Endothelial cell of umbilical vein (primary cell): ENCODE data around the gene DISP3. TPM values are rescaled to one million over a fixed set of nuclear protein-coding genes. Genes with fewer than 3 reads are reported as not detected.

Source experiments
- BruUV-seq: library from RNA; stranded (reverse); fragments of 400-500 nt; replicated peaks from 2 replicates; lab custom pipeline; 2021; lab: Mats Ljungman, UMichigan
- CTCF ChIA-PET: fragments of 300-600, 350-600 bp; sonication (Branson Sonifier 250); formaldehyde crosslinking; loops from one replicate; lab custom pipeline; 2021; ENCODE audit warnings: antibody characterized with exemption, inconsistent platforms; lab: Charles Lee
- POLR2A ChIA-PET: fragments of 300-600, 350-600 bp; sonication (Branson Sonifier 250); formaldehyde crosslinking; loops from one replicate; lab custom pipeline; 2021; ENCODE audit warnings: antibody characterized with exemption, inconsistent platforms; lab: Charles Lee
- DNase-seq: peaks from one replicate; pipeline ENCODE4 v3.0.0-alpha.2; 2011; ENCODE audit warnings: low read depth, low spot score
- FAIRE-seq: peaks from 2 replicates; lab custom pipeline; 2011; peaks lifted over from hg19 to GRCh38; lab: Jason Lieb, UNC
- H2AFZ ChIP-seq: 2 replicates; pipeline ENCODE4 v1.6.0; 2012; ENCODE audit warnings: low read depth, low read length, control low read depth, inconsistent platforms
- H3K27ac ChIP-seq: 2 replicates; pipeline ENCODE4 v1.5.1; 2011; ENCODE audit warnings: low read depth, mild to moderate bottlenecking, control low read depth, low read length, moderate library complexity; ENCODE audit not compliant: insufficient read depth
- H3K27me3 ChIP-seq, 2 experiments: 2 replicates each; pipeline versions ENCODE4 v1.6.0 to v1.6.1; 2011; ENCODE audit warnings: low read length in 2 of 2, mixed read lengths in 1 of 2; ENCODE audit not compliant: control insufficient read depth in 2 of 2, insufficient read depth in 2 of 2
- H3K36me3 ChIP-seq, 2 experiments: 2 replicates in 1 of 2; 3 replicates in 1 of 2; pipeline ENCODE4 v1.5.1; 2011; ENCODE audit warnings: low read length in 2 of 2, mild to moderate bottlenecking in 1 of 2, moderate library complexity in 1 of 2; ENCODE audit not compliant: control insufficient read depth in 2 of 2, insufficient read depth in 2 of 2; ENCODE audit errors: extremely low read depth in 1 of 2
- H3K4me1 ChIP-seq: 3 replicates; pipeline ENCODE4 v1.5.1; 2011; ENCODE audit warnings: mild to moderate bottlenecking, low read length; ENCODE audit not compliant: control insufficient read depth, insufficient read depth; ENCODE audit errors: extremely low read depth
- H3K4me2 ChIP-seq: 2 replicates; pipeline ENCODE4 v1.6.1; 2011; ENCODE audit warnings: low read length, control low read depth, mixed read lengths; ENCODE audit not compliant: insufficient read depth
- H3K4me3 ChIP-seq, 3 experiments: fragments of 200-600 bp in 1 of 3; sonication (generic), shearing (Covaris generic) in 1 of 3; replicated peaks in 1 of 3; 2 replicates each; pipeline ENCODE4 v1.5.1; 2011 to 2016; ENCODE audit warnings: control low read depth in 3 of 3, low read length in 3 of 3, mild to moderate bottlenecking in 2 of 3, inconsistent platforms in 1 of 3, low read depth in 1 of 3, moderate library complexity in 1 of 3; ENCODE audit not compliant: insufficient read depth in 1 of 3
- H3K79me2 ChIP-seq: 2 replicates; pipeline ENCODE4 v1.6.0; 2012; ENCODE audit warnings: low read length, inconsistent platforms; ENCODE audit not compliant: control insufficient read depth, insufficient read depth
- H3K9ac ChIP-seq: replicated peaks from 2 replicates; pipeline ENCODE3; 2011; ENCODE audit warnings: low read length, control low read depth; ENCODE audit not compliant: insufficient read depth; ENCODE audit errors: extremely low read depth
- H3K9me1 ChIP-seq: replicated peaks from 3 replicates; pipeline ENCODE4 v1.6.0; 2011; ENCODE audit warnings: mild to moderate bottlenecking, low read length; ENCODE audit not compliant: control insufficient read depth, insufficient read depth; ENCODE audit errors: extremely low read depth
- H3K9me3 ChIP-seq: replicated peaks from 2 replicates; pipeline ENCODE4 v1.5.1; 2012; ENCODE audit warnings: low read length, inconsistent platforms; ENCODE audit not compliant: control insufficient read depth, insufficient read depth
- H4K20me1 ChIP-seq: replicated peaks from 2 replicates; pipeline ENCODE3; 2011; ENCODE audit warnings: mild to moderate bottlenecking, low read length; ENCODE audit not compliant: control insufficient read depth, insufficient read depth; ENCODE audit errors: extremely low read depth
- EZH2 ChIP-seq: IDR thresholded peaks from 2 replicates; pipeline ENCODE4 v1.6.1; 2012; ENCODE audit warnings: borderline replicate concordance, low read depth, mild to moderate bottlenecking, moderate library complexity, low read length, inconsistent platforms; ENCODE audit not compliant: severe bottlenecking
- FOS ChIP-seq: IDR thresholded peaks from 2 replicates; pipeline ENCODE4 v1.6.1; 2011; ENCODE audit warnings: mild to moderate bottlenecking, low read length, moderate library complexity, borderline replicate concordance; ENCODE audit not compliant: insufficient read depth
- GATA2 ChIP-seq: IDR thresholded peaks from 2 replicates; pipeline ENCODE4 v1.7.0; 2011; ENCODE audit warnings: low read depth, mild to moderate bottlenecking, moderate library complexity, mixed read lengths, low read length; ENCODE audit not compliant: insufficient read length, insufficient read depth
- JUN ChIP-seq: IDR thresholded peaks from 2 replicates; pipeline ENCODE4 v1.6.1; 2011; ENCODE audit warnings: borderline replicate concordance, low read depth; ENCODE audit not compliant: insufficient read length, insufficient read depth
- MYC ChIP-seq: IDR thresholded peaks from one replicate; pipeline ENCODE4 v1.6.1; 2011; ENCODE audit warnings: mild to moderate bottlenecking, low read depth, low read length
- POLR2A ChIP-seq: IDR thresholded peaks from 2 replicates; pipeline ENCODE4 v1.6.1; 2012; ENCODE audit warnings: low read depth, mild to moderate bottlenecking, control low read depth, low read length
- POLR2AphosphoS5 ChIP-seq: IDR thresholded peaks from 2 replicates; pipeline ENCODE4 v1.6.1; 2012; ENCODE audit warnings: low read depth, mild to moderate bottlenecking, control low read depth, low read length, moderate library complexity; ENCODE audit not compliant: insufficient read depth
- dilution Hi-C: fragments of 300-500 bp; cut with MboI; formaldehyde crosslinking; loops from one replicate; pipeline ENCODE4 v1.15.0; 2019; ENCODE audit warnings: low sequenced_read_pairs; ENCODE audit not compliant: extremely low pct_ligation_motif_present
- intact Hi-C: fragments of 100-400 bp; cut with micrococcal nuclease; formaldehyde crosslinking; loops from one replicate; pipeline ENCODE4 v1.10.0; 2022
- polyA plus RNA-seq, 4 experiments: library from polyadenylated mRNA; depleted of rRNA in 3 of 4; stranded (reverse) in 3 of 4; unstranded in 1 of 4; fragments of >200 nt; gene quantifications; 2 replicates each; pipeline versions ENCODE4 v1.2.1 to v1.2.3, GENCODE V29; 2011 to 2012; ENCODE audit warnings: missing spikeins in 1 of 4
- total RNA-seq: library from RNA; stranded (reverse); gene quantifications from 2 replicates; pipeline ENCODE4 v1.2.3, GENCODE V29; 2021
- TF ChIP-seq, protein P1 (sequence below), 2 donors: IDR thresholded peaks; 1 replicate in 1 of 2; 2 replicates in 1 of 2; pipeline ENCODE4 v1.5.1; 2011; ENCODE audit warnings: low read length in 2 of 2, mild to moderate bottlenecking in 2 of 2, moderate library complexity in 2 of 2, control low read depth in 1 of 2, inconsistent platforms in 1 of 2, low read depth in 1 of 2; ENCODE audit not compliant: insufficient read depth in 1 of 2; ENCODE audit errors: extremely low read depth in 1 of 2
- TF ChIP-seq, protein P2 (sequence below): IDR thresholded peaks from 2 replicates; pipeline ENCODE4 v1.6.1; 2011; ENCODE audit not compliant: insufficient read depth, insufficient read length

The DISP3 gene
- total and polyA plus RNA-seq, 2 donors (not counting 3 experiments of a cell fraction or from before 2014, with no cell fraction given) = 0.26 to 0.49 TPM

DNA sequence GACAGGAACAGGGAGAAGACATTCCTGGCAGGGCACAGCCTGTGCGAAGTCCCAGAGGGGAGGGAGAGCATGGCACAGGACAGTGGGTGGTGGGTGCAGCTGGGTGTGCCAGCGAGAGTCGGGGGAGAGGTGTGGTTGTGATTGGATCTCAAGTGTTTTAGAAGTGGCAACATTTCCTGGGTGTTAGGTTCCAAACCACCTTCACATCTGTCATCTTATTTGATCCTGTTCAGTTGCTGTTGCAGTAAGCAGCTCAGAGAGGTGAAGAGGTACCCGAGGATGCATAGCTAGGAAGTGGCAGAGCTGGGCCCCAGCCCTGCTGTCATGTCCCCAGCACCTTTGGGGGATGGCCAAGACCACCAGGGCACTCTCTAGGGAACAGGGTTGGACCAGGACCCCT, 22.0 kb upstream of the DISP3 start:
- no peaks in the 10 kb centered on the region for H3K9me1 ChIP-seq
- dilution Hi-C loops = no loop called here
- H3K79me2 ChIP-seq = no peaks in the 10 kb centered on the region
- H3K27ac ChIP-seq = no peak overlapping the region
- no peak overlapping the region for H3K4me2 ChIP-seq
- BruUV-seq = no TSS peak
- H4K20me1 ChIP-seq = no peaks in the 10 kb centered on the region
- intact Hi-C loops = loop anchor here (5.0 kb wide), 1 partner anchor 95 kb away; no protein-coding TSS in a partner anchor
- H2AFZ ChIP-seq = no peak overlapping the region
- DNase-seq = no peak
- no peak overlapping the region for H3K4me3 ChIP-seq
- no peaks in the 10 kb centered on the region for H3K27me3 ChIP-seq
- H3K9me3 ChIP-seq = no peaks in the 10 kb centered on the region
- FAIRE-seq = no peak
- POLR2A ChIA-PET = no interaction called here
- H3K4me1 ChIP-seq = peaks cover 10% of the 10 kb centered on the region
- no peak overlapping the region for H3K9ac ChIP-seq
- H3K36me3 ChIP-seq = no peaks in the 10 kb centered on the region
- TF ChIP-seq FOS (no peak), JUN (no peak), POLR2A (no peak), MYC (no peak), POLR2AphosphoS5 (no peak), EZH2 (no peak), GATA2 (no peak)
- TF ChIP-seq, protein P1, sequence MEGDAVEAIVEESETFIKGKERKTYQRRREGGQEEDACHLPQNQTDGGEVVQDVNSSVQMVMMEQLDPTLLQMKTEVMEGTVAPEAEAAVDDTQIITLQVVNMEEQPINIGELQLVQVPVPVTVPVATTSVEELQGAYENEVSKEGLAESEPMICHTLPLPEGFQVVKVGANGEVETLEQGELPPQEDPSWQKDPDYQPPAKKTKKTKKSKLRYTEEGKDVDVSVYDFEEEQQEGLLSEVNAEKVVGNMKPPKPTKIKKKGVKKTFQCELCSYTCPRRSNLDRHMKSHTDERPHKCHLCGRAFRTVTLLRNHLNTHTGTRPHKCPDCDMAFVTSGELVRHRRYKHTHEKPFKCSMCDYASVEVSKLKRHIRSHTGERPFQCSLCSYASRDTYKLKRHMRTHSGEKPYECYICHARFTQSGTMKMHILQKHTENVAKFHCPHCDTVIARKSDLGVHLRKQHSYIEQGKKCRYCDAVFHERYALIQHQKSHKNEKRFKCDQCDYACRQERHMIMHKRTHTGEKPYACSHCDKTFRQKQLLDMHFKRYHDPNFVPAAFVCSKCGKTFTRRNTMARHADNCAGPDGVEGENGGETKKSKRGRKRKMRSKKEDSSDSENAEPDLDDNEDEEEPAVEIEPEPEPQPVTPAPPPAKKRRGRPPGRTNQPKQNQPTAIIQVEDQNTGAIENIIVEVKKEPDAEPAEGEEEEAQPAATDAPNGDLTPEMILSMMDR (IDR thresholded peaks at IDR 0.05; ENCODE audit: extremely low read depth in 1 of 2, insufficient read depth in 1 of 2, low read depth in 1 of 2, low read length in 2 of 2) = no peak
- TF ChIP-seq, protein P2, sequence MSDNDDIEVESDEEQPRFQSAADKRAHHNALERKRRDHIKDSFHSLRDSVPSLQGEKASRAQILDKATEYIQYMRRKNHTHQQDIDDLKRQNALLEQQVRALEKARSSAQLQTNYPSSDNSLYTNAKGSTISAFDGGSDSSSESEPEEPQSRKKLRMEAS = no peak
- CTCF ChIA-PET = interaction anchor here (1.1 kb wide), 1 partner anchor 13 kb away, joined by 3 read pairs; no protein-coding TSS in a partner anchor
